GM21423 (cell line): ENCODE data around the gene DET1.

ENCODE experiments used
- ATAC-seq: cut with Tn5 transposase; IDR thresholded peaks from one replicate; pipeline ENCODE4 v1.9.1; 2021; ENCODE audit warnings: mild to moderate bottlenecking, moderate library complexity; ENCODE audit not compliant: unreplicated experiment

The DET1 gene

GRCh38 chr15:88467935-88468528 lies 78.4 kb downstream of the DET1 start:
- no peak for ATAC-seq

GRCh38 chr15:88467073-88467934 lies 79.2 kb downstream of the DET1 start, which contains the start of the genes MRPL46 and MRPS11:
Gene MRPL46, minus strand, starts transcription at chr15:88467388. Its CDS starts 11 bp downstream, at chr15:88467377.
Gene MRPS11, plus strand, starts transcription at chr15:88467708. Its CDS starts 10 bp downstream, at chr15:88467718.
- ATAC-seq = peak; percentile 88

- no peak for ATAC-seq
These were observed 80.8 kb downstream of the DET1 start for GRCh38 chr15:88465633-88466224.

- ATAC-seq = no peak
These were observed 82.5 kb downstream of the DET1 start for GRCh38 chr15:88463870-88464532.
